ENCODE results near the gene ZNF410. TPM values are rescaled to one million over a fixed set of nuclear protein-coding genes. Genes with fewer than 3 reads are reported as not detected.

ZNF410 gene
- total and polyA plus RNA-seq, 2 of the 13 experiments (the other 11 are each of a cell fraction or from before 2014, with no cell fraction given), result 19.2 to 44.3 TPM

DNA sequence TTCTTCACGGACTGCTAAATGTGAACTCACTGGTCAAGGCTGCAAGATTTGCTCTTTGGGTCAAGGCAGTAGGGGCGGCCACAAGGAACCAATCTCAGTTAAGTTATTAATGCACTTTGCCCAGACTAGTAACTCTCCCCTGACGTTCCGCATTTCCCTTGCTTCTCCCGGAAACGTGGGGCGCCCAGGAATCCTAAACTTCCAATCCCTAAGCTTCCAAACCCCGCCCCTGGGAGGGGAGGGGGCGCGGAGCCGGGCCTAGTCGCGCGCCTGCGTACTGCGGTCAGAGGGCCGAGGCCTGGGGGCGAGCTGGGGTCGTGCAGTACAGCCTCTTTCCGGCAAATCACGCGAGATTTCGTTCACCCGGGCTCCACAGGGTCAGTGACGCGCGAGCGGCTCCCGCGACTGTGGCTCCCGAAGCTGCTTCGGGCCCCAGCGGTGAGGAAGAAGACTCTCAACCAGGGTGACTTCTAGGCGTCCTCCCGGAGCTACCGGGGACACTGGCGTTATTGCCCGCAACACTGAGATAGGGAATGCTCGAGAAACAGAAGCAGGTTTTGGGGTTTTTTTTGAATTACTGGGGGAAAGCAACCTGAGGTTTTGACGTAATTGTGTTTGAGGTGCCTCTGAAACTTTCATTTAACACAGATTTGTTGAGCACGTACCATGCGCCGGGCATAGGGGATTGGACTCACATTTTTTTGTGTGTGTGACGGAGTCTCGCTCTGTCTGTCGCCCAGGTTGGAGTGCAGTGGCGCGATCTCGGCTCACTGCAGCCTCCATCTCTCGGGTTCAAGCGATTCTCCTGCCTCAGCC is 34.9 kb upstream of the ZNF410 start, which contains the start of gene PTGR2 (continued):
- TF ChIP-seq, protein P1, sequence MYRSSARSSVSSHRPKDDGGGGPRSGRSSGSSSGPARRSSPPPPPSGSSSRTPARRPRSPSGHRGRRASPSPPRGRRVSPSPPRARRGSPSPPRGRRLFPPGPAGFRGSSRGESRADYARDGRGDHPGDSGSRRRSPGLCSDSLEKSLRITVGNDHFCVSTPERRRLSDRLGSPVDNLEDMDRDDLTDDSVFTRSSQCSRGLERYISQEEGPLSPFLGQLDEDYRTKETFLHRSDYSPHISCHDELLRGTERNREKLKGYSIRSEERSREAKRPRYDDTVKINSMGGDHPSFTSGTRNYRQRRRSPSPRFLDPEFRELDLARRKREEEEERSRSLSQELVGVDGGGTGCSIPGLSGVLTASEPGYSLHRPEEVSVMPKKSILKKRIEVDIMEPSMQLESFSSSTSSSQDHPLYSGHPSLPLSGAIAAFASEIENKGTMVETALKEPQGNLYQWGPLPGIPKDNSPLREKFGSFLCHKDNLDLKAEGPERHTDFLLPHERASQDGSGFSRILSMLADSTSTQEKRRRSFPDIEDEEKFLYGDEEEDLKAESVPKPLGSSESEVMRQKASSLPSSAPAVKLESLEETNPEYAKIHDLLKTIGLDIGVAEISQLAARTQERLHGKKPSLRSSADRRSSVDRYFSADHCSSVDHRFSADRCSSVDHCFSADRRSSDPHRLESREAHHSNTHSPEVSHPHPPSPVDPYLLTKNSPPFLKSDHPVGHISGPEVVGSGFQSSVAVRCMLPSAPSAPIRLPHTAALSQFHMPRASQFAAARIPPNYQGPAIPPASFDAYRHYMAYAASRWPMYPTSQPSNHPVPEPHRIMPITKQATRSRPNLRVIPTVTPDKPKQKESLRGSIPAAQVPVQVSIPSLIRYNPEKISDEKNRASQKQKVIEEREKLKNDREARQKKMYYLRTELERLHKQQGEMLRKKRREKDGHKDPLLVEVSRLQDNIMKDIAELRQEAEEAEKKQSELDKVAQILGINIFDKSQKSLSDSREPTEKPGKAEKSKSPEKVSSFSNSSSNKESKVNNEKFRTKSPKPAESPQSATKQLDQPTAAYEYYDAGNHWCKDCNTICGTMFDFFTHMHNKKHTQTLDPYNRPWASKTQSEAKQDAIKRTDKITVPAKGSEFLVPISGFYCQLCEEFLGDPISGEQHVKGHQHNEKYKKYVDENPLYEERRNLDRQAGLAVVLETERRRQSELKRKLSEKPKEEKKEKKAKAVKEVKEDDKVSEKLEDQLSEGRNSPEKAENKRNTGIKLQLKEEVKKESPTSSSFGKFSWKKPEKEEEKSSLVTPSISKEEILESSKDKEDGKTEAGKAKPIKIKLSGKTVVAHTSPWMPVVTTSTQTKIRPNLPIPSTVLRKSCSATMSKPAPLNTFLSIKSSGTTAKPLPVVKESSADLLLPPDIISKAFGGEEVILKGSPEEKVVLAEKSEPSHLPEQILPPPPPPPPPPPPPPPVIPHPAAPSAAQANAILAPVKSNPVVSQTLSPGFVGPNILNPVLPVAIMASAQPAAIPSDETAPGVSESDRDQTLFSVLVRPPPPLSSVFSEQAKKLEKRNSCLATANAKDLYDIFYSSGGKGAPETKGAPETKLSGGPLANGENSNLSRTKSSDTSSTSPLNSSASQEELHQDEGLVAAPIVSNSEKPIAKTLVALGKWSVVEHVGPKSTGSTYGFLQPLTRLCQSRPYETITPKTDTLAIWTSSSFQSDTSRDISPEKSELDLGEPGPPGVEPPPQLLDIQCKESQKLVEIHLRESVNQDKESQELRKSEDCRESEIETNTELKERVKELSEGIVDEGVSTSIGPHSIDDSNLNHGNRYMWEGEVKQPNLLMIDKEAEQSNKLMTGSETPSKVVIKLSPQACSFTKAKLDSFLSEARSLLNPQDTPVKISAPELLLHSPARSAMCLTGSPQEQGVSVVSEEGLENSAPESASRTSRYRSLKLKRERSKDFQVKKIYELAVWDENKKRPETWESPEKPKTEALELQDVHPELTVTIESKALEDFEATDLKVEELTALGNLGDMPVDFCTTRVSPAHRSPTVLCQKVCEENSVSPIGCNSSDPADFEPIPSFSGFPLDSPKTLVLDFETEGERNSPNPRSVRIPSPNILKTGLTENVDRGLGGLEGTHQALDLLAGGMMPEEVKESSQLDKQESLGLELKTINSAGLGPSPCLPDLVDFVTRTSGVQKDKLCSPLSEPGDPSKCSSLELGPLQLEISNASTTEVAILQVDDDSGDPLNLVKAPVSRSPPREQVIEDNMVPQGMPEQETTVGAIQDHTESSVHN (CRISPR knock-in tag; IDR thresholded peaks at IDR 0.05), result no peak
- no peak for TF ChIP-seq ZNF550 (CRISPR knock-in tag; IDR thresholded peaks at IDR 0.05; ENCODE audit: borderline replicate concordance)
- TF ChIP-seq NCOR1 (IDR thresholded peaks at IDR 0.05; ENCODE audit: borderline replicate concordance, low read length), result no peak; the same call in 1 of the 2 replicates
- TF ChIP-seq ZNF768 (CRISPR knock-in tag; IDR thresholded peaks at IDR 0.05), result no peak
- TF ChIP-seq ELF1 (CRISPR knock-in tag; IDR thresholded peaks at IDR 0.05), result peak; percentile 85
- peak; percentile 78 for TF ChIP-seq PATZ1 (CRISPR knock-in tag; IDR thresholded peaks at IDR 0.05)
- TF ChIP-seq PAXIP1 (CRISPR knock-in tag; conservative IDR thresholded peaks at IDR 0.05), result peak; percentile 82
- 0 out of 2 replicates have a peak, but pooled peaks have one; percentile 55 for TF ChIP-seq SIN3B (IDR thresholded peaks at IDR 0.05; ENCODE audit: low read length)
- TF ChIP-seq RCOR2 (CRISPR knock-in tag; IDR thresholded peaks at IDR 0.05), result no peak
- TF ChIP-seq ARID5B (CRISPR knock-in tag; IDR thresholded peaks at IDR 0.05), result peak; percentile 49; the same call in 1 of the 2 replicates

Measured in HepG2 (cell line).